Central memory CD8-positive, alpha-beta T cell (primary cell): ENCODE measurements around the gene ADAM19.
"Not testable (repeated sequence)": the region's sequence is repeated elsewhere in the genome, so short reads cannot be mapped to it uniquely, and the experiment has no call there.

Experiments used
- ATAC-seq: fragments of 150-1000 bp; cut with Tn5 transposase; replicated peaks from 2 replicates; pipeline ENCODE4 v1.10.0; 2022; ENCODE audit warnings: mild to moderate bottlenecking, moderate FRiP score, moderate number of reproducible peaks; ENCODE audit not compliant: poor library complexity, severe bottlenecking; ENCODE audit errors: extremely low read depth
- DNase-seq, 2 donors: peaks; one replicate each; pipeline ENCODE4 v3.0.0; 2021; ENCODE audit warnings: low spot score in 2 of 2
- H3K27ac Mint-ChIP-seq: one replicate; pipeline ENCODE4 v1.8.0; 2022; ENCODE audit warnings: low read depth, mild to moderate bottlenecking, moderate library complexity, mixed read lengths
- H3K27me3 Mint-ChIP-seq: one replicate; pipeline ENCODE4 v1.8.0; 2022; ENCODE audit warnings: mixed read lengths
- H3K36me3 Mint-ChIP-seq: one replicate; pipeline ENCODE4 v1.8.0; 2022; ENCODE audit warnings: mild to moderate bottlenecking, moderate library complexity, mixed read lengths; ENCODE audit not compliant: insufficient read depth
- H3K4me1 Mint-ChIP-seq: one replicate; pipeline ENCODE4 v1.8.0; 2022; ENCODE audit warnings: mixed read lengths
- H3K4me3 Mint-ChIP-seq: one replicate; pipeline ENCODE4 v1.8.0; 2022; ENCODE audit warnings: mild to moderate bottlenecking, moderate library complexity, mixed read lengths
- H3K9me3 Mint-ChIP-seq: one replicate; pipeline ENCODE4 v1.8.0; 2022; ENCODE audit warnings: mixed read lengths

ADAM19 gene

DNA sequence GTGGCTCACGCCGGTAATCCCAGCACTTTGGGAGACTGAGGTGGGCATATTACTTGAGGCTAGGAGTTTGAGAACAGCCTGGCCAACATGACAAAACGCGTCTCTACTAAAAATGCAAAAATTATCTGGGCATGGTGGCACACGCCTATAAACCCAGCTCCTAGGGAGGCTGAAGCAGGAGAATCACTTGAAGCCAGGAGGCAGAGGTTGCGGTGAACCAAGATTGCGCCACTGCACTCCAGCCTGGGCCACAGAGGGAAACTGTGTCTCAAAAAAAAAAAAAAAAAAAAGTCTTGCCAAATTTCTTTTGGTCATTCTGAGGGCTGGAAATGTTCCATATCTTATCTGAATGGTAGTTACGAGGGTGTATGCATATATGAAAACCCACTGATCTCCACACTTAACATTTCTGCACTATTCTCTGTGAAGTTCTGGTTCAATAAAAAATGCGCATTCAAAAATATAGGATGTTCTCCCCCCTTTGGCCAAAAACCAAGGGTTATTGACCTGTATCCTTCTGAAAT lies 129.1 kb downstream of the ADAM19 start:
- Mint-ChIP-seq H3K9me3 (no peaks in the 10 kb centered on the region), H3K36me3 (no peaks in the 10 kb centered on the region), H3K27ac (no peak overlapping the region), H3K4me3 (no peak overlapping the region), H3K27me3 (no peaks in the 10 kb centered on the region), H3K4me1 (no peaks in the 10 kb centered on the region)
- ATAC-seq, result no peak
- no peak for DNase-seq

DNA sequence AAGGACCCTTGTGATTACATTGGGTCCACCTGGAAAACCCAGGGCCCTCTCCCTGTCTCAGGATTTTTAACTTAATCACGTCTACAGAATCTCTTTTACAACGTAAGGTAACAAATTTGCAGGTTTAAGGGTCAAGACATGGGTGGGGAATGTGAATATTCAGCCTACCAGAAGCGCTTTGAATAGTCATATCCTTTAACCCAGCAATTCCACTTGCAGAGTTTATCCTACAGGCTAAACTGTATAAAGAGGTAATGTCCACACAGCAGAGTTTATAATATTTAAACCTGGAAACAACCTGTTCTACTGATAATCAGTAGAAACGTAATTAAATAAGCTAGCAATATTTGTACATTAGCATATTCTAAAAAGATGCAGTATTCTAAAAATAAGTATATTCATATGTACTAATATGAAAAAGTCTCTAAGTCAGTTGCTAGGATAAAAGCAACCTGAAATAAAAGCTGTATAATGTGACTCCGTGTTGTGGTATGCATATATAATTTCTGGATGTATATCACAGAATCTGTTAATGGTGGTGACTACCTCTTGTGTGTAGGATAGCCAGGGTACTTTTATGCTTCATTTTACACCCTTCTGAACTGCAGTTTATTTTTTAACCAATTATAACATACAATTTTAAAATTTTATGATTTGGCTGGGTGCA lies 129.7 kb downstream of the ADAM19 start:
- Mint-ChIP-seq H3K9me3 (no peaks in the 10 kb centered on the region), H3K27me3 (no peaks in the 10 kb centered on the region), H3K36me3 (no peaks in the 10 kb centered on the region), H3K27ac (no peak overlapping the region), H3K4me3 (no peak overlapping the region), H3K4me1 (no peaks in the 10 kb centered on the region)
- ATAC-seq, result no peak
- no peak for DNase-seq

DNA sequence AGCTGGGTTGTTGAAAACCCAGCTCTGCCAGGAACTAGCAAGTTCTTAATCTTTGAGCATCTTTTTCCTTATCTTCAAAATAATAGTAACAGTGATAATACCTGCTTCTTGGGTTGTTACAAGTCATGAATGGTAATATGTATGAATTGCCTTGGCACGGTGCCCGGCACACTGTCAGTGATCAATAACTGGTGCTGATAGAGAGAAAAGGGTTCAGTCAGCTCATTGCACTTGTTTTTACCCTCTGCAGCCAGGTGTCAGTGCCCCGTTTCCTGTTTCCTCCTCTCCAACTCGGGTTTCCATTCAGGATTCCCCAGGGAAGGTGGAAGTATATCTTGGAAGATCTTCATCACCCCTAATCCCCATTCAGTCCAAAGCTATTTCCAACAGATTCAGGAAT lies 131.4 kb downstream of the ADAM19 start:
- no peak for ATAC-seq

DNA sequence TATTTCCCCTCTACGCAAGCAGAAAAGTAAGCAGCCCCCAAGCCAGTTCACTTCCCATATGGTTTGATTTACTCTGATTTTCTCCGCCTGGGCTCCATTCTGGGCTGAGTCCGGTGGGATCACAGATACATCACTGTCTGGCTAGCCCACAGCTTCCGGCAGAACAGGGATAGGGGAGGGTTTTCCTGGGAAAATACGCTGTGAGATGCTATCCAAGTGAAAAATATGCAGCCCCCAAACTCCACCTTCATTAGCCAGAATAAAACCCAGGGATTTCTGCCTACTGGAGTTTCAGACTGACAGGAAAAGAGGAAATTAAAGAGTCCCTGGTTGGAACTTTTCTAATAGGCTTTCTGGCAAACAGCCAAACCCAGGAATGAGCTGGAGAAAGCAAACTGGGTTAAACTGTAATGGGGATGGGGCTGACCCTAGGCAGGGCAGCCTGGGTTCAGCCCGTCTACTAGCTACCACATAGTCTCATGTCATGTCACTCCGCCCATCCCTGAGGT lies 132.5 kb downstream of the ADAM19 start:
- Mint-ChIP-seq H3K4me1 (no peaks in the 10 kb centered on the region), H3K27ac (no peak overlapping the region), H3K4me3 (no peak overlapping the region), H3K27me3 (no peaks in the 10 kb centered on the region), H3K36me3 (no peaks in the 10 kb centered on the region), H3K9me3 (no peaks in the 10 kb centered on the region)
- ATAC-seq, result no peak
- DNase-seq, result no peak

More for the DNA sequence above, 131.4 kb downstream of the ADAM19 start:
- Mint-ChIP-seq H3K4me3 (no peak overlapping the region), H3K9me3 (no peaks in the 10 kb centered on the region), H3K4me1 (no peaks in the 10 kb centered on the region), H3K27me3 (no peaks in the 10 kb centered on the region), H3K27ac (no peak overlapping the region), H3K36me3 (no peaks in the 10 kb centered on the region)
- DNase-seq, result no peak

DNA sequence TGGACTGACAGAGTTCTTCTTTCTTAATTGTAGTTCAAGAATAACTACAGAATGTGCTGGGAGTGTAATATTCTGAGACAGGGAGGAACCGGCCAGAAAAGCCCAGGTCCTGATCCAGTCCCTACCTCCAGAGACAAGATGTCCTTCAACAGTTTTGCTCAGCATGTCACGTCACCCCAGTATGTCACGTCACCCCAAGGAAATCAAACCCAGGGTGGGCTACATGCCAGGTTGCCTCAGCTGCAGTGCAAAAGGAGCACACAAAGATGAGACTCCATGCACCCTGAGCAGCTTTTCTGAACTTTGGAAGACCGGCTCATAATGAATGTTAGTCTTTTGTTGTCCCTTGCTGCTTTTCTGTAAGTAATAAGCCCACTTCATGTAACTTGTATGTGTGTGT lies 141.5 kb downstream of the ADAM19 start:
- DNase-seq (no peak), ATAC-seq (no peak)
- H3K27ac Mint-ChIP-seq, result no peak overlapping the region
- no peak overlapping the region for H3K4me3 Mint-ChIP-seq
- H3K27me3 Mint-ChIP-seq, result peaks cover 24% of the 10 kb centered on the region
- no peaks in the 10 kb centered on the region for H3K9me3 Mint-ChIP-seq
- H3K4me1 Mint-ChIP-seq, result peaks cover 6% of the 10 kb centered on the region
- H3K36me3 Mint-ChIP-seq, result peaks cover 3% of the 10 kb centered on the region

DNA sequence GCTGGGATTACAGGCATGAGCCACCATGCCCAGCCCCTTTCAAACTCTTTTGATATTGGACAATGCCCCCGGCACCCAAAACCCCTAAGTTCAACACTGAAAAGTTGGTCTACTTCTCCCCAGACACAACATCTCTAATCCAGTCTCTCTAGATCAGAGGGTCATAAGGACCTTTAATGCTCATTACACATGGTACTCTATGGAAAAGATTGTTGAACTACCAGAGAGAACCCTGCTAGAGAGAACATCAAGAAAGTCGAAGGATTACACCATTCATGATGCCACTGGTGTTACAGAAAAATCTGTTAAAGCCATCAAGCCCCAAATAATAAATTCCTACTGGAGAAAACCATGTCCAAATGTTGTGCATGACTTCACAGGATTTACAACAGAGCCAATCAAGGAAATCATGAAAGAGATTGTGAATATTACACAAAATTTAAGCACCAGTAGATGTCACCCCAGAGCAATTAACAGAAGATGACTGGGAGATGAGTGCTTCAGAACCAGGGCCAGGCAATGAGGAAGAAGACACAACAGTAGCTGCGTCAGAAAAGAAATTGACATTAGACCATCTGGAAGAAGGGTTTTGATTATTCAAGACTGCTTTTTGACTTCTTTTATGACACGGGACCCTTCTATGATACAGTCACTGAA lies 143.9 kb downstream of the ADAM19 start:
- peaks cover 3% of the 10 kb centered on the region for H3K36me3 Mint-ChIP-seq
- no peak overlapping the region for H3K4me3 Mint-ChIP-seq
- no peak overlapping the region for H3K27ac Mint-ChIP-seq
- H3K27me3 Mint-ChIP-seq, result peaks cover 24% of the 10 kb centered on the region
- peak; percentile 76 for ATAC-seq
- peaks cover 6% of the 10 kb centered on the region for H3K4me1 Mint-ChIP-seq
- H3K9me3 Mint-ChIP-seq, result no peaks in the 10 kb centered on the region
- no peak for DNase-seq

DNA sequence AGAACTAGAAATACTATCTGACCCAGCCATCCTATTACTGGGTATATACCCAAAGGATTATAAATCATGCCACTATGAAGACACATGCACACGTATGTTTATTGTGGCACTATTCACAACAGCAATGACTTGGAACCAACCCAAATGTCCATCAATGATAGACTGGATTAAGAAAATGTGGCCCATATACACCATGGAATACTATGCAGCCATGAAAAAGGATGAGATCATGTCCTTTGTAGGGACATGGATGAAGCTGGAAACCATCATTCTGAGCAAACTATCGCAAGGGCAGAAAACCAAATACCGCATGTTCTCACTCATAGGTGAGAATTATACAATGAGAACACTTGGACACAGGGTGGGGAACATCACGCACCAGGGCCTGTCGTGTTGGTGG lies 145.7 kb downstream of the ADAM19 start:
- H3K4me3 Mint-ChIP-seq, H3K4me1 Mint-ChIP-seq, H3K36me3 Mint-ChIP-seq, H3K27ac Mint-ChIP-seq, ATAC-seq, H3K27me3 Mint-ChIP-seq, DNase-seq, H3K9me3 Mint-ChIP-seq: not testable (repeated sequence)
